Measurements from ENCODE around the gene DPEP3.

Gene DPEP3

DNA sequence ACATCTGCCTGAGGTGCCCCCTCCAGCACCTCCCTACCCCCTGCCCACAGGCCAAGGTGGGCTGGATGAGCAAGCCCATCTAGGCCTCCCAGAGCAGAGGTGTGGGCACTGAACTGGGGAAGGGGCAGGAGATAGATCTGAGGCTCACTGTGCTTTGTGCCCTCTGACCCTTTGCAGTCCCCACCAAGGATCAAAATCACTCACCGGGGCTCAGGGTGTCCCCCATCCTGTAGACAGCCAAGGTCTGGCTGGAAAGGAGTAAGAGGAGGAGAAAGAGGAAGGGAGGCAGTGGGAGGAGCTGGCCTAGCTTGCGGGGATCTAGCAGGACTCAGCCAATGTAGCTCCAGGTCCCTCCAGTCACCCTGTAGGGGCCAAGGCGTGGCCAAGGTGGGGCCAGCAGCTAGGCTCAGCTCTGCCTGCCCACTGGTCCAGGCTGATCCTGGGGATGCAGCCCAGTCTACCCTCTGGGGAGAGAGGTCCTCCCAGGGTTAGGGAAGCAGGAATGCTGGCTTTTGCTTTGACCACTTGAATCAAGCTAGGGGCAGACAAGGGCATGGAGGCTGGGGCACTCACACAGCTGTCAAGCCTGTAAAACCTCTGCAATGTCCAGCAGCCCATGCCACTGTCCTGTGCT is 13.6 kb downstream of the DPEP3 start:
- DNase-seq = no peak

DNA sequence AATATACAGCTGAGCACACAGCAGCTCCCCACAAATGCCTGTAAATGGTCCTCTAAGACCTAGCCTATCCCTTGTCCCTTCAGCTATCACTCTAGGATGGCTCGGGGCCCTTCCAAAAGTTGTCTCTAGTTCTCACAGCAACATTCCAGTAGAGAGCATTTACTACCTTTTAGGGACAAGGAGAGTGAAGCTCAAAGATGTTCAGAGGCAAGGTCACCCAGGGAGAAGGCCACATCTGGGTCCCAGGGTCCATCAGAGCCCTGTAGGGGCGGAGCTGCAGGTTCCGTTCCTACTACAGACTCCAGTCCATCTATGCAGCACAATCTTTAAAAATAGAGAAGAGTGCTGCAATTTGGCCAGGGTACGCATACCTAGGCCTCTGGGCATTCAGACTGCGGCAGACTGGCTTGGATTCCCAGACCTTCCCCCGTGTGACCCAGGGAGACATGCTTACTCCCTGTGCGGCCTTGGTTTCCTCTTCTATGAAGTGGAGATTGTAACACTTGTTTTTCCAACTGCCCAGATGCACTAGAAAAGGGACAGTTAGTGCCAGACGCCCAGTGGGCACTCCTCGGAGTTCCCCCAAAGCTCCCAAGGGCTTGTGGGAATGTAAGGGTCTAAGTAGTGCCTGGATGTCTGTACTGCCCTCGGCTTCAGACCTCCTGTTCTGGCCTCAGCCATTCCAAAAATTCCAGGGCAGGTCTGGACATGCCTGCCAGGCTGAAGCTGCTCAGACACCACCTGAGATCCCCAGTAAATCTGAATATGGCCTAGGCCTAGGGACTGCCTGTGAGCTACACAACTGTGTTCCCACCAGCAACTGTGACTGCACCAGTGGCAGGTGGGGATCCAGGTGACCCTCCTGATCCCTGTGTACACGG is 14.4 kb downstream of the DPEP3 start:
- DNase-seq = no peak

GRCh38 chr16:67964477-67965131 is 15.7 kb downstream of the DPEP3 start:
- DNase-seq = no peak

DNA sequence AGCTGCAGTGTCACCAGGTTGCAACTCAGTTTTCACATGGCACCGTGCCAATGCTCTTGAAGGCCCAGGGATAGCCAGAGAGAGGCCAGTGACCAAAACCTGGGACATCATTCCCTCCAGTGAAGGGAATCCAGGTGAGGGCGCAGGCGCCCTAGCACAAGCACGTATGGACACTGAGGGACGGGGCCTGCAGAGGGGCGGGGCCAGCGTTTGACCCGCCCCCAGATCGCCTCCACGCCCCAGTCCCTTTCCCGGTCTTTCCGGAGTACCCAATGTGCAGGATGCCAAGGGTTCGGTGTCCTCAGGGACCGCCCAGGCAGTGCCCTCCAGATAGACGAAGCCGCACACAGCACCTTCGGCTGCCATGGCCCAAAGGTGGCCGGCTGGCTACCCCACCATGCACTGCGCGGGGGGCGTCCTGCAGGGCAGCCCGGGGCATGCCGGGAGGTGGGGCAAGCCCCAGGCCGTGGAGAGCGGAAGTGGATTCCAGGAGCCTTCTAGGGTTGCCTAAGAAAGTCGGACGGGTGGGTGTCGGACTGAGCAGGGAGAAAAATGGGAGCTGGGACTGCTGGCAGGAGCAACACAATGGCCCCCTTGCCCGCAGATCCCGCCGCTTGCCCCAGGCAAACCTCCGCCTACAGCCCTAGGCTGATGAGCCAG is 16.5 kb downstream of the DPEP3 start:
- DNase-seq = no peak

GRCh38 chr16:67963292-67963661 is 17.0 kb downstream of the DPEP3 start:
- no peak for DNase-seq

DNA sequence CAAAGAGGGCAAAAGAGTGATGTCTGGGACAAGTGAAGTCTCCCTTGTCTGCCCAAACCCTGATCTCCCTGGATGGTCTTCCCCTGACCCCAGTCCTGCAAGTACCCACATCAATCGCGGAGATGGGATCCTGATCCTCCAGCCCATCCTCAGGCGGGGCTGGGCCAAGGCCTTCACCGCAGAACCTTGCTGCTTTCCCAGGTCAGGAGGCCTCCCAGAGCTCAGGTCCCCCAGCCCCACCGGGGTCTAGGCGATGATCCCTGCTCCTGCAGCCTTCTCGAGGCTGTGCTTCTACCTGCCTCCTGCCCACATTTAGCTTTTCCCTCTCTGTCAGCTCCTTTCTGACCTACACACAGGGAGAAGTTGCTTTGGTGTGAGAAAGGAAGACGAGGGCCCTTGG is 18.2 kb downstream of the DPEP3 start:
- no peak for DNase-seq

DNA sequence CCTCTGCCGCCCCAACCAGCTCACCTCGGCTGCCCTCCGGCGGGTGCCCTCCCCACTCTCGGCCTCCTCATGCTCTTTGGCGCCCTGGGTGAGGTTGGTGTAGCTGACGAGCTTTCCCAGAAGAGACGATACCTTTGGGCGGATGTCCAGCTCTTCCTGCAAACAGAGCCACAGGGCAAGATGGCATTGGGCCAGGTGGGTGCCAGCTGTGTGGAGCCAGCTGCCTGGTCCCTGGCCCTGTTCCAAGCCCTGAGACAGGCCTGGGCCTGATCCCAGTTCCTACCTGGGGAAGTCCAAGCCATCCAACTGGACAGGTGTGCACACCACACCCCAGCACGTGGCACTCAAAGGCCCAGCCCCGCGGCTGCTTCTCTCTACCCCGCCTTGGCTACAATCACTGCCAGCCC is 18.7 kb downstream of the DPEP3 start:
- DNase-seq = no peak

DNA sequence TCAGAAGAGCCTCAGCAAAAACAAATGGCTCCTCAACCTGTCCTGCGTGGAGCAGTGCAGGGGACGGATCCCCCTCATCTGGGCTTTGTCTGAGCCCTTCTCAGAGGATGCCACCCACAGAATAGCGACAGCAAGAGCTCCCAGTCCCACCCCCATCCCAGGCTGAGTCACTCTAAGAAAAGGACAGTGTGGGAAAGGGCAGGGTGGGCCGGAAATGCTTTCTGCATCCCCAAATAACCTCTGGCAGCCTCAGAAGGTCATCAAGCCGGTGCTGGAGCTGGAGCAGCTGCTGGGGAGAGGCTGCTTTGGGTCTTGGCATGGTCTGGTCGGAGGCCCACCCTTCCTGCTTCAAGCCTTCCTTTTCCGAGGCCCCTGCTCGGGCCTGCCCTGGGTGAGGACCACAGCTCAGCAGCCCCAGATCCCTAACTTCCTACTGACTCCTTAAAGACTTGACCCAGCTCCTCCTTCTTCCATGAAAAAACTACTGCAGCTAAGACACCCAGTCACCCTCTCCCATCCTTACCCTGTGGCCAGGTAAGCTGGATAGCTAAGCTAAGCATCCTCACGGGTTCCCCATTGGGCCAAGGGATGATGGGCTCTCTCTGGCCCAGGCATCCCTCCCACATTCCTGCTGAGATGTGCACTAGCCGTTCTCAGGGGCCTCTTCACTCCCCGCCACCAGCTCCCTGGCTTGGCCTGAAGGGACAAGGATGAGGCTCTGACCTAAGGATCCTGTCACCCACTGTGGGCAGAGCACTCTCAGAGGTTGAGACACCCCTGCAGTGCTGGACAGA is 20.6 kb downstream of the DPEP3 start:
- no peak for DNase-seq

DNA sequence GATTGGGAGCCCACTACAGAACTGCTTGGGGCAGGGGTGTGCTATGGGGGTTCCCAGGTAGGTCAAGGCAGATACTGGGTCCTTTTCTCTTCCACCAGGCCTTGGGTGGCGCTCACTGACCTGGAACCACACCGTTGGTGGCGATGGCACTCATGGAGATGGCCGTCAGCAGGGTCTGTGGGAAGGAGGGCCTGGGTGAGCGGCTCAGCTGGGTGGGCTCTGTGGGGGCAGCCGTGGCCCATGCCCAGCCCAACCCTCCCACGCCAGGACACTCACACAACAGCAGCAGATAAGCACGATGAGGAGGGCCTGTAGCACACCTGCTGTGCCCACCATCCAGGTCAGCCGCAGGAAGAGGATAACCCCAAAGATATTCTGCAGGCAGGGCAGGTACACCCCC is 22.7 kb downstream of the DPEP3 start:
- DNase-seq = no peak

DNA sequence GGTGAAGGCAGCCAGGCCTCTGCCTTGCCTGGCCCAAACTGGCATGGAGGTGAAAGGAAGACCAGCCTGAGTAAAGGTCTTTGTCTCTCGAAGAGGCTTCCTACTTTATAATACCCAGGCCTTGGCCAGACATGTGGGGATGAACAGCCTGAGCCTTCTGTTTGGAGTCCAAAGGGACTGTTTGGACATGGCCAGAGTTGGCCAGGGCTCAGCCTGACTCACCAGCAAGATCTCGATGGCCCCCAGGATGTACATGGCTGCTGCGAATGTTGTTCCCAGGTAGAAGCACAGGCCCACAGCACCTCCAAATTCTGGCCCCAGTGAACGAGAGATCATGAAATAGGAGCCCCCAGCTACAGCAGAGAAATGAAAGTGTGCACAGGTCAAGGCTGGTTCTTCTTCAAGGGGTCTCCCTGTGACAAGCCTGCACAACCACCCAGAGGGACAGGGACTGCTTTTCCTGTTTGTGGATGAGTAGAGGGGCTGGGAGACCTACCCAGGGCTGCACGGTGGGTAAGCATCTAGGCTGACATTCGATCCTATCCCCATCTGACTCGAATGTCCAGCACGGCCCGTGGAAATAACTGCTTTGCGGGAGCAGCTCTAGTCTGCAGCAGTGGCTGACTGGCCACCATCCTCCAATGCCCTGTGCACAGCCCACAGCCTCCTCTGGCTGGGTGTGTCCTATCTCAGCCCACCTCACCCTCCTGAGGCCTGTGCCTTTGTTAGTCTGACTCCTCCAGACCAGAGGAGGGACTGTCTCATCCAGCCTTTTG is 25.7 kb downstream of the DPEP3 start:
- DNase-seq = no peak

GRCh38 chr16:67953641-67954375 is 26.5 kb downstream of the DPEP3 start:
- DNase-seq = no peak

DNA sequence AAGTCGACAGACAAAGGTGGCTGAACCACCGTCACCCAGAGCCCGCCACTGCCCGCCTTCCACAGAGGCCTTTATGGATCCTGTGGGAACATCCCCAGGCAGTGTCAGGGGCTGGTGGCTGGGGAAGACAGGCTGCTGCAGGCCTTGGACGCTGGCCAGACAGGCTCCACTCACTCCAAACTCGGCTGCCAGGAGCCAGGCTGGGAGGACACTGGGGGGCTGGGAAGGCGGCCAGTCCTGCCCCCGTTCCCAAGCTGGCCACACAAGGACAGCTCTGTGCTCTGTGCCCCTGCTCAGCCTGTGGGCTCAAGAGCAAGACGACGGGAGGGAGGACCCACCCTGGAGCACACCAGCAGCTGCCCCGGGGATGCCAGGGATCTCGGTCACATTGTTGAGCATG is 28.8 kb downstream of the DPEP3 start:
- no peak for DNase-seq

DNA sequence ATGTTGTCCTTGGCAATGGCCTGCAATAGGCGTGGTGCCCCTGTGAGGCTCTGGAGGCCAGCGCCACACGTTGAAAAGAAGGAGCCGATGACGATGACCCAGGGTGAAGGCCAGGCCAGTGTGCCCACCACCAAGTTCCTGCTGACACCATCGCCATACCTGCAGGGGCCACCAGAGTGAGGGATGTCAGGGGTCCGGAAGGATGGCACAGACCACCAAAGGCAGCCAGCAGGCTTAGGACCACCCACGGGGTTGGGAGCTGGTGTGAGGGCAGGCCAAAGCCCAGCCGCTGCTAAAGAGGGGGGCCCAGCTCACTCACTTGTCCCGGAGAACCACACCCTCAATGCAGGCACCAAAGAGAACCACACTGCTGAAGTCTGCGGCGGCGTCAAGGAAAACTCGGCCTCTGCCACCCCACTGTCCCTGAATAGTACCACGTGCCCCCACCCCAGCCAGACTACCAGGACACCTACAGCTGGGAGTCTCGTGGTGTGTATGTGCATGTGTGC is 29.9 kb downstream of the DPEP3 start:
- DNase-seq = no peak

- DNase-seq = no peak
These were observed 30.7 kb downstream of the DPEP3 start for GRCh38 chr16:67949645-67950044.

- DNase-seq = no peak
These were observed 32.3 kb downstream of the DPEP3 start for GRCh38 chr16:67948015-67948414.

GRCh38 chr16:67946966-67947558 is 33.2 kb downstream of the DPEP3 start:
- DNase-seq = no peak

DNA sequence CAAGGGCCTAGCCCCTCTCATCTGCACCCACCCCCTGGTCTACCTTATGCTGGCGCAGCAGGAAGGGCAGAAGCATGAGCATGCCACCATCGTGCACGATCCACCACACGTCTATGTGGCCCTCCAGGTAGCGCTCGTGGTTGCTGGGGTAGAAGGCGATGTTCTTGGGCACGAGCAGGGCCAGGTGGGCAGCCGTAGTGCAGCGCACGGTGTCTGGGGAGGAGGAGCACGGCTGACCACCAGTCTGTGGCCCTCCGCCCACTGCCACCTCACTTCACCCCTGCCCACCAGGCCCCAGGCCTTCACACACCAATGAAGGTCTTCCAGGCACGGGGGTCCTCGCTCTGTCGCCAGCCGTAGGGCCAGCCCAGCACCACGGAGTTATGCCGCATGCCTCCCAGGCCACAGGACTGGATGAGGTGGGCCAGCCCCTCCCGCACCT is 34.1 kb downstream of the DPEP3 start:
- DNase-seq = no peak

DNA sequence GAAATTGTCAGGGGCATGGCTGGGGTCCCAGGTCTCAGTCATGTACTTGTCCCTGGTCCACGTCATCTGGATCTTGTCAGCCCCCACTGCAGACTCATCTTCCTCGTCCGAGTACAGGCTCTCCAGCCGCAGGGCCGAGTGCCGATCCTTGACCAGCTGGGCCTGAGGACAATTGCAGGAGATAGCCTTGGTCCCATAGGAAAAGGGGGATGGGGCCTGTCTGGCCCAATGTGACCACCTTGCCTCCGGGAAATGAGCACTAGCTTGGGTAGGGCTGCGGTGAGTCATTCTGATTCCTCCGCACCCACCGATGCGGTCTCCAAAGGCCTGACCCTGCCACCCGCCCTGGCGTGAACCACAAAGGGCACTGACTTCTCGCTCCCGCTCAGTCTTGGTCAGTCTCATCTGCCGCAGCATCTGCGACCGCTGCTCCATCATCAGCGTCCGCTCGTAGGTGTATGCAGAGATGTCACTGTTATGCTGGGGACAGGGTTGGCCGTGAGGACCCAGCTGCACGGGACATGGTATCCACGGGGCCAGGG is 34.8 kb downstream of the DPEP3 start:
- DNase-seq = no peak

GRCh38 chr16:67944690-67945391 is 35.5 kb downstream of the DPEP3 start:
- DNase-seq = no peak
